GM21515 (cell line): ENCODE measurements around the gene NDUFA7.
"Not testable (repeated sequence)": the region's sequence is repeated elsewhere in the genome, so short reads cannot be mapped to it uniquely, and the experiment has no call there.

ENCODE experiments used
- ATAC-seq: cut with Tn5 transposase; IDR thresholded peaks from one replicate; pipeline ENCODE4 v1.9.1; 2021; ENCODE audit not compliant: unreplicated experiment

NDUFA7 gene

DNA sequence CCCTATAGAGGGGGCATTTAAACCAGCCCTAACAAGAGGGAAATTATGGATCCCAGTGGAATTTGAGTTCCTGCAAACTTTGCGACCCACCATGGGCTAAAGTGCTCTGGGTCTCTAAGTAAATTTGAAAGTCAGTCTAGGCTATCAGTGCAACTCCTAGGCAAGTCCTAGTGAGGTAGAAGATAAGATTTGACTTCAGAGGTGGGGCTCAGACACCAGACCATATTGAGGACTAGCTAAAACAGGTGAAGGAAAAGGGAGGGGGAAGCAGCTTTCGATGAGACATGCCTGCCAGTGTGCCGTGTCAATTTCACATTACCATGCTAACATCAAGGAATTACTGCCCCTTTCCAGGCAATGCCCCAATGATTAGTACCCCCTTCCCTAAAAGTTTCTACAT, 51.5 kb downstream of the NDUFA7 start:
- no peak for ATAC-seq

GRCh38 chr19:8265872-8266271, 55.3 kb downstream of the NDUFA7 start:
- no peak for ATAC-seq

DNA sequence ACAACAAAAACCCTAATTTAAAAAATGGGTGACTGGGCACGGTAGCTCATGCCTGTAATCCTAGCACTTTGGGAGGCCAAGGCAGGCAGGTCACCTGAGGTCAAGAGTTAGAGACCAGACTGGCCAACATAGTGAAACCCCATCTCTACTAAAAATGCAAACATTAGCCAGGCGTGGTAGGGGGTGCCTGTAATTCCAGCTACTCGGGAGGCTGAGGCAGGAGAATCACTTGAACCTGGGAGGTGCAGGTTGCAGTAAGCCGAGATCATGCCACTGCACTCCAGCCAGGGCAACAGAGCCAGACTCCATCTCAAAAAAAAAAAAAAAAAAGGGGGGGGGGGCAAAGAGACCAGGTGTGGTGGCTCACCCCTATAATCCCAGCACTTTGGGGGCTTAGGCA, 56.9 kb downstream of the NDUFA7 start:
- not testable (repeated sequence) for ATAC-seq

GRCh38 chr19:8262431-8262830, 58.7 kb downstream of the NDUFA7 start:
- ATAC-seq = no peak

DNA sequence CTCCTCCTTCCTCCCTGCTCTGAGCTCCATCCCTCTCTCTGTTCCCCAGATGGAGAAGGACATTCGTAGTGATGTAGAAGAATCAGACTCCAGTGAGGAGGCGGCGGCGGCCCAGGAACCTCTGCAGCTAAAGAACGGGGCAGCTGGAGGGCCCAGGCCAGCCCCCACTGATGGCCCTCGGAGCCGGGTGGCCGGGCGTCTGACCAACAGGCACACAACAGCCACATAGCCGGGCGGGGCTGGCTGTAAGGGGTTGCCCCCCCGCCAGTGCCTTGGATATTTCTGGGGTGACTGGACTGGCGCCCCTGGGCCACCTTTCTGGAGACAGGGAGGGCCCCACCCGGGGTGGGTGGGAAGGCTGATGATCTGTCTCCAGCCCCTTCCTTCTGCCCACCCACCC, 59.3 kb downstream of the NDUFA7 start:
- no peak for ATAC-seq

GRCh38 chr19:8261347-8261746, 59.8 kb downstream of the NDUFA7 start:
- no peak for ATAC-seq
